Measurements from ENCODE around the gene DOC2A.
A peak's percentile ranks its signal among the peaks of the same experiment; 100 is the strongest.
"Not testable (repeated sequence)": the region's sequence is repeated elsewhere in the genome, so short reads cannot be mapped to it uniquely, and the experiment has no call there.

DOC2A gene

GRCh38 chr16:30010844-30011713 lies at the start of gene DOC2A:
Gene DOC2A, minus strand, starts transcription at chr16:30011027. Its CDS starts 805 bp downstream, at chr16:30010222.
- ATAC-seq, result peak; percentile 47 to 62

DNA sequence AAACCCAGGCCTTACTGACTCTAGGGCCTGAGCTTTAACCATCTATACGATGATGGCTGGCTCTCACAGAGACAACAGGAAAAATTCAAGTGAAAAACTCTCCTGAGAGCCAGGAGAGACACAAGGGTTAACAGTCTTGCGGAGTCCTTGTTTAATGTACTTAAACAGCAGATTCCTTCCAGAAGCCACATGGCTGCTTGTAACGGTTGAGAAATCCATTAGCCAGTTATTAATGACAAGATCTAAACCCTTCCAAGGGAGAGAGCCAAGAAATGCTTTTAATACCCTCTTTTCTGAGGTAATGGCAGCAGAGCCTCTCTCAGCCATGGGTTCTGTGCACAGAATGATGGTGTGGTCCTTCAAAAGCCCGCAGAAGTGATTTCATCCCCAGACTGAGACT lies 49.5 kb upstream of the DOC2A start:
- ATAC-seq, result no peak

DNA sequence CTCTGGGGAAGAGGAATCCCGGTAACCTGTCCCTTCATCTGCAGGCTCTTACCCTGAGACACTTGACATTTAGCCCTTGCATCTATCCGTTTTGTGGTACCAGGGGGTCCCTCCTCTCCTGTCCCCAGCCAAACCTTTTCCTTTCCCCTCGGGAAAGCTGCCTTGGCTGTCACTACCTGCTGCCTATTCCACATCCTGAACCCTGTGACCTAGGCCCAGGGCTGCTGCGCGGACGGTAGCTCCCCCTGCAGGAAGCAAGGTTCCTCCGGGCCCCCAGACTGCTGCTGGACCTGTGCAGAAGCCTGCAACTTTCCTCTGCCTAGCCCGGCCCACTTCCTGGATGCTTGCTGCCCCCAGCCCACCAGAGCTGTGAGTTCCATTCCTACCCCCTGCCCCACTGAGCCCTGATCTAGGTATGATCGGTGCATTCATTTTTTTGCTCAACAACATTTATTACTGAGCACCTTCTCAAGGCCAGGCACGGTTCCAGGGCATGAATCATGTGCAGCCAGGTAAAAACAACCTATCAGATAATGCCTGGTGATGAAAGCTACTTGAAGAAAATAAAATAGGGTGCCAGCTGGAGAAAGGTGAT lies 44.2 kb upstream of the DOC2A start:
- peak; percentile 68 to 72 for ATAC-seq

GRCh38 chr16:30054451-30054850 lies 43.6 kb upstream of the DOC2A start:
- ATAC-seq, result no peak

DNA sequence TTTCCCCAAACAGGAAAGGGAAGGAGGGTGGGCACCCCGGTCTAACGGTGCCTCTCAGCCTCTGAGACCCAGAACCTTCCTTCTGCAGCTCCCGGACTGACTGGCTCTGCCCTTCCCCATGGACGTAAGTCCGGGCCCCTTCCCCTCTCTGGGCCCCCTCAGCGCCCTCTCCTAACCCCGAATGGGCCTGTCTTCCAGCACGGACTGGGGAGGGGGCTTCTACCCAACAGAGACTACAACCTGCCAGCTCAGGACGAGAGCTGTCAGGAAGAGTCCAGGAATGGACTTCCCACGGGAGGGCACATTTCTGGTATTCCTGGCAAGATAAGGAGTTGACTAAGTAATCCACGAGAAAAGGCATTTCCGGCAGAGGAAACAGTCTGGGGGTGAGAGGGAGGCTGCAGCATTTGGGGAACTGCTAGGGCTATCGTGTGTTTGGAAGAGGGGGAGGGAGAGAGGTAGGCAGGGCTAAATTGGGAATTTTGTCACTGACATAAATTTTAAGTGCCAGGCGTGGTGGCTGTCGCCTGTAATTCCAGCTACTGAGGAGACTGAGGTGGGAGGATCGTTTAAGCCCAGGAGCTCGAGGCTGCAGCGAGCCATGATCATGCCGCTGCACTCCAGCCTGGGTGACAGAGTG lies 42.7 kb upstream of the DOC2A start:
- no peak for ATAC-seq

DNA sequence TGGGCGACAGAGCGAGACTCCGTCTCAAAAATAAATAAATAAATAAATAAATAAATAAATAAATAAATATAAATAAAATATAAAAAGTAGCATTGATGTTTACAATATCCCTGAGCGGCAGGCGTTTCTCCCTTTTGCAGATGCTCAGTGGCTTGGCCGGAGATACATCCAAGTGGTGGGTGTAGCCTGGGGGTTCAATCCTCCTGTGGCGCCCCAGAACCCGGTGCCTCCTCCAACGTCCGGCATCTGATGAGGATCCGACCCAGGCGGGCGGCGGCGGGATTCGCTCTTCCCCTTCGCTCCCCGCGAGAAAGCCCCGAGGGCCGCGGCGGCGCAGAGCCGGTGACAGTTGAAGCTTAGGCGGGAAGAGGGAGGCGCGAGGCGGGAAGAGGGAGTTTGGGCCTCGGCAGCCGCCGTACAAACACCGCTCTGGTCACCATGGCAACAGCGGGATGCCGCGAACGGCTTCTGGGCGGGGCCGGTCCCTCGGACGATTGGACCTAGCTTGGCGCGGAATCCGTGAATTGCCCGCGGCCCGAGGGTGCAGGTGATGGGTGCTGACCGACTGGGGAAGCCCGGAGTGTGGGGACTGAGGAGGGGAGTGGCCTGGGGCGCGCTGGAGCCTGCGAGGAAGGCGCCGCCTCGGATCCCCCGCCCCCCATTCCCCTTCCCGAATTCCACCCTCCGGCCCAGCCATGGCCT lies 42.0 kb upstream of the DOC2A start:
- ATAC-seq, result peak; percentile 81 to 82

DNA sequence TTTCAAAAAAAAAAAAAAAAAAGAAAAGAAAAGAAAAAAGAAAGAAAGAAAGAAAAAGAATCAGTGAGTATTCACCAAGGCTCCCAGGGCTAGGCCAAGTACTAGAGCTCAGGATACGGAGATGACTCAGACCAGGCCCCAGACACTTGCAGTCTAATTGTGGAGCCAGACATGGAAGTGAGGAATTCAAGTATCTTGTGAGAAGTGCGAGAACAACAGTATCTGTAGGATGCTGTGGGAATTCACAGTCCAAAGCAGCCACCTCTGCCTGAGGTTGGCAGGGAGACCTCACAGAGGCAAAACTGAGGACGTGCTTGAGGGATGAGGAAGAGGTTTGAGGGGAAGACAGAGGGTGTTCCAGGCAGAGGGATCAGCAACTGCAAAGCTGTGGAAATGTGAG lies 40.7 kb upstream of the DOC2A start:
- ATAC-seq, result no peak

GRCh38 chr16:30049871-30050270 lies 39.0 kb upstream of the DOC2A start:
- ATAC-seq, result no peak

DNA sequence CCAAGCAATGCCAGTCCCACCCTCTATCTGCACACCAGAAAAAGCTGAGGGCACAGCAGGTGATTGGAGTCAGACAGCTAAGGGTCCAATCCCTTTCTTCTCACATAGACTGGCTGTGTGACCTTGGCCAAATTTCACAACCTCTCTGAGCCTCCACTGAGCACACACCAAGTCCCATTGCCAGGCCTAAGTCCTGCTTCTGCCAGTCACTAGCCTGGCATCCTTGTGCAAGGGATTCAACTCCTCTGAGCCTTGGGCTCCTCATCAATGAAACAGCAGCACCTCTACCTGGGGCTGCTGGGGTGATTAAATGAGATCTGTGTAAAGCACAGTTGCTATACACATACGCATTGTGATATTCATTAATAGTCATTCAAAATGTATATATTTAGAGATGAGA lies 35.8 kb upstream of the DOC2A start:
- ATAC-seq, result no peak

- no peak for ATAC-seq
Observed at GRCh38 chr16:30046178-30046577, 35.4 kb upstream of the DOC2A start.

- no peak for ATAC-seq
Observed at GRCh38 chr16:30041841-30042240, 31.0 kb upstream of the DOC2A start.

DNA sequence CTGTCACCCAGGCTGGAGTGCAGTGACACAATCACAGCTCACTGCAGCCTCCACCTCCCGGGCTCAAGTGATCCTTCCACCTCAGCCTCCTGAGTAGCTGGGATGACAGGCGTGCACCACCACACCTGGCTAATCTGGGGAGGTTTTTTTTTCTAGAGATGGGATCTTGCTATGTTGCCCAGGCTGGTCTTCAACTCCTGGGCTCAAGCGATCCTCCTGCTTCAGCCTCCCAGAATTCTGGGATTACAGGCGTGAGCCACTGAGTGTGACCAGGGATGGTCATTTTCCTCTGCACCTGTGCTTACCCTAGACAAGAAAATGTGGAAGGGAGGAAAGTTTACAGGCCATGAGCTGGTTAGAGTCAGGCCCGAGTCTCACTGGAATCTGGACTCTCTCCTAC lies 29.9 kb upstream of the DOC2A start:
- not testable (repeated sequence) for ATAC-seq

- ATAC-seq, result no peak
Observed at GRCh38 chr16:30040221-30040620, 29.4 kb upstream of the DOC2A start.

GRCh38 chr16:30033270-30033669 lies 22.4 kb upstream of the DOC2A start:
- ATAC-seq, result peak; percentile 40 to 61

DNA sequence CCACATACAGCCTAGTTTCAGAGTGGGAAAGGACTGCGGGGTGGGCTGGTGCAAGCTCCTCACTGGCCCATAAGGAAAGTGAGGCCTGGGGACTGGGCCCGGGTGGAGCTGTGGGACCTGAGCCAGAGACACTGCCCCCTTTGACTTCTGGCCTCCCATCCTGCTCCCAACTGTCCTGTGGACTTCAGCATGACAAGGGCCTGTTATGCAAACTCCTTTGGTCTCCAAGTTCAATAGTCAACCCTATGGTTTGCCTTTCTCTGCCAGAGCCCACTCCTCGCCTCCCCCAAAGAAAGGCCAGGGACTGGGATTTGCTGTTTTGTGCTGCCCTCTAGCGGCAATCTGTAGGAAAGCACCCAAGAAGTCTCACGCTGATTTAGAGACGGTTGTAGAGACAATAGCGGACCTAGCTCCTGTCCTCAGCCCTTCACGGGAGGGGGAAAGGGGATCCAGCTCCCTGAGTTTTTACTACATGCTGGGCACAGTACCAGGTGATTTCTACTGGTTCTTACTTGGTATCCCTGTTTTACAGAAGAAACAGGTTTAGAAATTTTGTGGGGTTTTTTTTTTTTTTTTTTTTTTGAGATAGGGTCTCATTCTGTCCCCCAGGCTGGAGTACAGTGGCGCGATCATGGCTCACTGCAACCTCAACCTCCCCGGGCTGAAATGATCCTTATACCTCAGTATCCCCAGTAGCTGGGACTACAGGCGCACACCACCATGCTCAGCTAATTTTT lies 21.4 kb upstream of the DOC2A start:
- peak; percentile 45 to 48 for ATAC-seq

GRCh38 chr16:30031477-30031918 lies 20.7 kb upstream of the DOC2A start:
- no peak for ATAC-seq

- ATAC-seq, result no peak
Observed at GRCh38 chr16:30030841-30031413, 20.1 kb upstream of the DOC2A start, which contains the start of gene TLCD3B. Gene TLCD3B, minus strand, starts transcription at chr16:30031271. Its CDS starts 744 bp downstream, at chr16:30030527.

GRCh38 chr16:30030011-30030685 lies 19.3 kb upstream of the DOC2A start:
- ATAC-seq, result no peak

GRCh38 chr16:30028438-30029076 lies 17.7 kb upstream of the DOC2A start:
- no peak for ATAC-seq

DNA sequence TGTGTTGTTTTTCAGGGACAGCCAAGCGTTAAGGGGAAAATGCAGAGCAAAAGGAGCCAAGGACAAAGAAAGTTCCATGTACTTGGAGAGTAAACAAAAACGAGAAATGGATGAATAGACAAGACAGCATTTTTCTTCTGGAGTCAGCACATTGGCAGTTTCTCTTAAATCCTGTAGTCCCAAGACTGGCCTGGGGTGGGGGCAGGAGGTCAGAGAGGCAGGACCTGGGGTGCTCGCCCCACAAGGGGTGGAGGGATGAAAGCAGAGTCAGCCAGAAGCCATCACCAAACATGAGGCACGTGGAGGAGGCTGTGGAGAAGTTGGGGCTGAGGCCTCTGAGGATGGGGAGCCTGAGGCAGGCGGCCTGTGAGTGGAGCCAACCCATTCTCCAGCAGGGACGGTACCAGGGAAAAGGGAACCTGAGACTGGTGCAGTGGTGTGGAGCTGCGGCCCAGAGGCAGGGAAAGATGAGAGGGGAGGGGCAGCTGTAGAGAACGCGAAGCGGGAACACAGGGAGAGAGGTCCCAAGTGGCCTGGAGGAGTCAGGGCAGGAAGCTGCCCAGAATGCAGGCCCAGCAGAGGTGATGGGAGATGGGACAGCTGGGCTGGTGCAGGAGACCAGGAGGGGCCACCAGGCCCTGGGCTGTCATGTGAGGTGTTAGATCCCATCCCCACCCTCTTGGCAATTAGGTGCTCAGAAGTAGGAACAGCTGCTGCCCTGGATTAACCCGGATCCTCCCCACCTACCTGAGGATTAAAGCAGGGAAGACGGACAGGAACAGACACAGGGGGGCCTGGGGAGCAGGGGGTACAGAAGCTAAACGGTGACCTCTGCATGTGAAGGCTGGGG lies 17.0 kb upstream of the DOC2A start:
- ATAC-seq, result no peak

All from activated CD4-positive, CD25-positive, alpha-beta regulatory T cell treated with anti-CD3 and anti-CD28 coated beads, Interleukin-2, amount 50 U/mL, for 24 hours (primary cell).